ENCODE data around the gene GPR17. TPM values are rescaled to one million over a fixed set of nuclear protein-coding genes. Genes with fewer than 3 reads are reported as not detected.

GPR17 gene
- total and polyA plus RNA-seq, 9 of the 15 experiments (the other 6 are each of a cell fraction or from before 2014, with no cell fraction given) = not detected

DNA sequence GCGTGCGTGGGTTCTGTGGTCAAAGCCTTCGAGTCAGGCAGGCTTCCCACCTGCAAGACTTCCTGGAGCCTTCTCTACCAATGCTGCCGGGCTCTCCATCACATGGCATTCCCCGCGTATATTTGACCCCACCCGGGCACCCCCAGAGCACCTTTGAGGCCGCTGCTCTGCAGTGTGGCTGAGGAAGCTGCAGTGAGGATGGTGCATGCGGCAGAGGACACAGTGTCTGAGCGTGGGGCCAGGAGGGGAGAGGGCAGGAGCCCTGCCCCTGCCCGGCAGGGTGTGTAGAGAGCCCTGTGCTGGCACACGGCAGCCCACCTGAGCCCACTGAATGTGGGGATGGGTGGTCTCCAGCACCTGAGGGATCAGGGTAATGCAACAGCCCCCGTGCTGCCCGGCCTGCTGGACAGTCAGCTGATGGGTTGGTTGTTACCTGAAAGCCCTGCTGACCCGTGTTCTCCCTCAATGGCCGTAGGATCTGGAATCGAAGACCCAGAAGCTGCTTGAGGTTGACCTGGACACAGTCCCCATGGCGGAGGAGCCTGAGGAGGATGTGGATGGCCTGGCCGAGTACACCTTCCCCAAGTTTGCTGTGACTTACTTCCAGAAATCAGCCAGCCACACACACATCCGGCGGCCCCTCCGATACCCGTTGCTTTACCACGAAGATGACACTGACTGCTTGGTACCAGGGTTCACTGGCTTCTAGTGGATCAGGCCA is 36.8 kb upstream of the GPR17 start:
- ChIA-PET POLR2A (no interaction called here), CTCF (ENCODE audit: low intra/inter-chr PET ratio) (no interaction called here)
- peak; percentile 22; the same call in 1 of the 3 replicates for ATAC-seq
- no peaks in the 10 kb centered on the region for H3K9me3 ChIP-seq (replicated peaks; ENCODE audit: control insufficient read depth, insufficient read depth, low read depth, low read length)
- TF ChIP-seq HDAC1 (IDR thresholded peaks at IDR 0.05) (no peak), ATF7 (IDR thresholded peaks at IDR 0.05) (no peak), KHSRP (IDR thresholded peaks at IDR 0.05) (no peak), SETDB1 (IDR thresholded peaks at IDR 0.05; ENCODE audit: low read length) (no peak), ZFP1 (CRISPR knock-in tag; IDR thresholded peaks at IDR 0.05) (no peak), RBM34 (IDR thresholded peaks at IDR 0.05; ENCODE audit: borderline replicate concordance, insufficient read depth, low read length) (no peak), PRPF4 (IDR thresholded peaks at IDR 0.05; ENCODE audit: insufficient read depth, low read depth, low read length, poor library complexity, severe bottlenecking) (no peak), PPARD (CRISPR knock-in tag; IDR thresholded peaks at IDR 0.05) (no peak), NEUROD1 (IDR thresholded peaks at IDR 0.05; ENCODE audit: borderline replicate concordance, low read depth, low read length, partially characterized antibody) (no peak), TBP (optimal IDR thresholded peaks at IDR 0.05; ENCODE audit: low read depth, low read length) (no peak)
- TF ChIP-seq, protein P1, sequence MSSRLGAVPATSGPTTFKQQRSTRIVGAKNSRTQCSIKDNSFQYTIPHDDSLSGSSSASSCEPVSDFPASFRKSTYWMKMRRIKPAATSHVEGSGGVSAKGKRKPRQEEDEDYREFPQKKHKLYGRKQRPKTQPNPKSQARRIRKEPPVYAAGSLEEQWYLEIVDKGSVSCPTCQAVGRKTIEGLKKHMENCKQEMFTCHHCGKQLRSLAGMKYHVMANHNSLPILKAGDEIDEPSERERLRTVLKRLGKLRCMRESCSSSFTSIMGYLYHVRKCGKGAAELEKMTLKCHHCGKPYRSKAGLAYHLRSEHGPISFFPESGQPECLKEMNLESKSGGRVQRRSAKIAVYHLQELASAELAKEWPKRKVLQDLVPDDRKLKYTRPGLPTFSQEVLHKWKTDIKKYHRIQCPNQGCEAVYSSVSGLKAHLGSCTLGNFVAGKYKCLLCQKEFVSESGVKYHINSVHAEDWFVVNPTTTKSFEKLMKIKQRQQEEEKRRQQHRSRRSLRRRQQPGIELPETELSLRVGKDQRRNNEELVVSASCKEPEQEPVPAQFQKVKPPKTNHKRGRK (tag; IDR thresholded peaks at IDR 0.05) = no peak
- FAIRE-seq = no peak
- peaks cover 0 to 11% of the 10 kb centered on the region in 2 experiments; a peak in 2 of 5 replicates for H3K4me1 ChIP-seq (replicated peaks in 1 of 2; ENCODE audit: control insufficient read depth in 2 of 2, insufficient read depth in 2 of 2, low read length in 2 of 2)
- no peaks in the 10 kb centered on the region for H3K9me1 ChIP-seq (ENCODE audit: control insufficient read depth, insufficient read depth, low read length)
- in situ Hi-C loops (cut with MboI) (no loop called here), intact Hi-C loops (cut with micrococcal nuclease) (no loop called here)
- no peaks in the 10 kb centered on the region; the same call in 2 of the 3 replicates for H3K36me3 ChIP-seq (ENCODE audit: control insufficient read depth, insufficient read depth, low read length)
- H4K20me1 ChIP-seq (replicated peaks; ENCODE audit: control insufficient read depth, insufficient read depth, low read length) = no peaks in the 10 kb centered on the region
- BruUV-seq (replicated peaks) = no TSS peak
- peak overlapping the region in 1 of 2 experiments; percentile 40; a peak in 2 of 4 replicates for H3K9ac ChIP-seq (ENCODE audit: insufficient read depth in 1 of 2, low read depth in 2 of 2, low read length in 2 of 2)
- no peak overlapping the region for H2AFZ ChIP-seq (ENCODE audit: low read depth, low read length)
- no peaks in the 10 kb centered on the region for H3K79me2 ChIP-seq (ENCODE audit: control insufficient read depth, insufficient read depth, low read length)
- peaks cover 54 to 79% of the 10 kb centered on the region in 2 experiments for H3K27me3 ChIP-seq (ENCODE audit: control insufficient read depth in 2 of 2, insufficient read depth in 2 of 2, low read length in 2 of 2)
- H3K4me2 ChIP-seq (ENCODE audit: insufficient read depth, low read length) = no peak overlapping the region
- WGBS (ENCODE audit: insufficient coverage, low coverage, missing lambda C conversion rate) = 2% methylated on average over 24 of the region's 24 CpGs
- no peak overlapping the region for H3K4me3 ChIP-seq
- H3K27ac ChIP-seq (ENCODE audit: extremely low read depth, low read depth, low read length) = no peak overlapping the region
- DNase-seq (ENCODE audit: extremely low read depth in 1 of 4, low spot score in 3 of 4) = no peak

Data from K562 (cell line).